ENCODE results near the gene RPP25L.

RPP25L gene

GRCh38 chr9:34611251-34611810 is 566 bp downstream of the RPP25L start:
- no peak for DNase-seq (ENCODE audit: low read depth)

- DNase-seq (ENCODE audit: low read depth): no peak
Observed at GRCh38 chr9:34610434-34611206, 1.3 kb downstream of the RPP25L start.

GRCh38 chr9:34607331-34607730 is 4.6 kb downstream of the RPP25L start:
- no peak for DNase-seq (ENCODE audit: low read depth)

GRCh38 chr9:34606905-34607304 is 5.0 kb downstream of the RPP25L start:
- no peak for DNase-seq (ENCODE audit: low read depth)

GRCh38 chr9:34606190-34606589 is 5.7 kb downstream of the RPP25L start:
- DNase-seq (ENCODE audit: low read depth): no peak

GRCh38 chr9:34603610-34604231 is 8.2 kb downstream of the RPP25L start:
- DNase-seq (ENCODE audit: low read depth): peak; percentile 69

- no peak for DNase-seq (ENCODE audit: low read depth)
Observed at GRCh38 chr9:34601937-34602573, 9.8 kb downstream of the RPP25L start.

GRCh38 chr9:34600908-34601307 is 11.0 kb downstream of the RPP25L start:
- no peak for DNase-seq (ENCODE audit: low read depth)

- no peak for DNase-seq (ENCODE audit: low read depth)
Observed at GRCh38 chr9:34599546-34599945, 12.4 kb downstream of the RPP25L start.

- DNase-seq (ENCODE audit: low read depth): no peak
Observed at GRCh38 chr9:34594177-34594576, 17.7 kb downstream of the RPP25L start.

- DNase-seq (ENCODE audit: low read depth): no peak
Observed at GRCh38 chr9:34592895-34593601, 18.8 kb downstream of the RPP25L start.

GRCh38 chr9:34591917-34592866 is 19.7 kb downstream of the RPP25L start:
- no peak for DNase-seq (ENCODE audit: low read depth)

- DNase-seq (ENCODE audit: low read depth): peak; percentile 58
Observed at GRCh38 chr9:34591248-34591916, 20.5 kb downstream of the RPP25L start.

- no peak for DNase-seq (ENCODE audit: low read depth)
Observed at GRCh38 chr9:34590381-34591247, 21.3 kb downstream of the RPP25L start.

- DNase-seq (ENCODE audit: low read depth): no peak
Observed at GRCh38 chr9:34589636-34590380, 22.1 kb downstream of the RPP25L start, which contains the start of gene CNTFR. Gene CNTFR (minus strand): TSS chr9:34589724. CDS start chr9:34568981, 20,743 bp downstream.

GRCh38 chr9:34588671-34589635 is 22.9 kb downstream of the RPP25L start:
- DNase-seq (ENCODE audit: low read depth): no peak

- DNase-seq (ENCODE audit: low read depth): no peak
Observed at GRCh38 chr9:34587271-34587670, 24.6 kb downstream of the RPP25L start.
